SH-SY5Y (cell line): ENCODE data around the gene SPATA4.

Experiments used
- GATA2 ChIP-seq: IDR thresholded peaks from 2 replicates; pipeline ENCODE4 v1.6.1; 2011; ENCODE audit warnings: mild to moderate bottlenecking, low read depth, low read length
- GATA3 ChIP-seq: IDR thresholded peaks from 2 replicates; pipeline ENCODE4 v1.6.1; 2011; ENCODE audit warnings: low read depth, mild to moderate bottlenecking, low read length, moderate library complexity

DNA sequence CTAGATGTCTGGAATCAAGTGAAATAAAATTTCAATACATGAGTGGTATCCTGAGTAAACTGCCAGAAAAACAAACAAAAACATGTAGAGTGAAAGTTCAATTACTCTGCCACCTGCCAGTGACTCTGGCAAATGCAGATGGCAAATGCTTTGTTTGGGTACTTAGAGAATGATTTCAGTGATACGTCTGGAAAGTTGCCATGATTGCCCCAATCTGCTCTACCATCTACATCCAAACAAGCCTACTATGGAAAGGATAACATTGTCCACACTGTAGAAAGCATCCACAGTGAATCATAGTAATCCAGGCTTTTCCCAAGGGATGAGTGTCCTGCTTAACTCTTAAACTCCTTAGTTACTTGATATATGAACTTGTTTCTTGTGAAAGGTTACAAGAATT is 3.4 kb downstream of the SPATA4 start:
- TF ChIP-seq GATA2 (peak; percentile 87), GATA3 (peak; percentile 69; the same call in 1 of the 2 replicates)
